Left colon (tissue), 2 donors: ENCODE data around the gene ZSCAN10. TPM values are rescaled to one million over a fixed set of nuclear protein-coding genes. Genes with fewer than 3 reads are reported as not detected.
A peak's percentile ranks its signal among the peaks of the same experiment; 100 is the strongest.
"Not testable (repeated sequence)": the region's sequence is repeated elsewhere in the genome, so short reads cannot be mapped to it uniquely, and the experiment has no call there.

Source experiments
- ATAC-seq: fragments of 200-7000 bp; cut with Tn5 transposase; one replicate; pipeline ENCODE4 v1.9.1; 2020; ENCODE audit warnings: mild to moderate bottlenecking, moderate library complexity
- DNase-seq, 2 donors: peaks; one replicate each; pipeline ENCODE4 v3.0.0-alpha.2; 2020
- intact Hi-C, 2 donors: fragments of 100-400 bp; cut with DNase I in 1 of 2; cut with micrococcal nuclease in 1 of 2; formaldehyde crosslinking; loops; one replicate each; pipeline versions ENCODE4 v1.11.2 to v1.14.0; 2022; cut with DNase I, micrococcal nuclease
- total RNA-seq, 2 donors: library from RNA; stranded (reverse); fragmentation: NEBNext Ultra II Directional; extraction: Animal tissue kit (Norgen Biotek cat#: 25700); gene quantifications; one replicate each; pipeline ENCODE4 v1.2.1, GENCODE V29; 2021
- donor health status: DM: no; HTN: no; CAD: no.
- donor health status: DM: yes; HTN: yes; CAD: no.

The ZSCAN10 gene
- total RNA-seq, 2 donors from 2014 or later: not detected

GRCh38 chr16:3071655-3072054 is 27.4 kb downstream of the ZSCAN10 start:
- intact Hi-C loops: no loop called here
- ATAC-seq (no peak), DNase-seq (no peak)

GRCh38 chr16:3070608-3071111 is 28.4 kb downstream of the ZSCAN10 start:
- no peak for ATAC-seq
- no peak for DNase-seq
- intact Hi-C loops: no loop called here

- DNase-seq, intact Hi-C loops, ATAC-seq: not testable (repeated sequence)
Observed at GRCh38 chr16:3069146-3069545, 29.9 kb downstream of the ZSCAN10 start.

- ATAC-seq (peak; percentile 12), DNase-seq (no peak)
- intact Hi-C loops: no loop called here
Observed at GRCh38 chr16:3068487-3068886, 30.6 kb downstream of the ZSCAN10 start.

GRCh38 chr16:3066440-3066748 is 32.7 kb downstream of the ZSCAN10 start:
- ATAC-seq (no peak), DNase-seq (no peak)

GRCh38 chr16:3065742-3066439 is 33.2 kb downstream of the ZSCAN10 start:
- intact Hi-C loops: no loop called here
- DNase-seq (peak in 1 of 2 donors; percentile 53), ATAC-seq (peak; percentile 30)

More at GRCh38 chr16:3066440-3066748, 32.7 kb downstream of the ZSCAN10 start:
- intact Hi-C loops: no loop called here

GRCh38 chr16:3065069-3065741 is 33.9 kb downstream of the ZSCAN10 start, which contains the start of gene IL32:
IL32 (plus strand) TSS chr16:3065640; CDS start chr16:3065812, 172 bp downstream.
- ATAC-seq: peak; percentile 86
- intact Hi-C loops: no loop called here
- peak; percentile 81 to 92 for DNase-seq

GRCh38 chr16:3063625-3064386 is 35.3 kb downstream of the ZSCAN10 start:
- intact Hi-C loops: no loop called here
- ATAC-seq (peak; percentile 36), DNase-seq (no peak)

- ATAC-seq (no peak), DNase-seq (no peak)
- intact Hi-C loops: no loop called here
Observed at GRCh38 chr16:3062553-3062952, 36.5 kb downstream of the ZSCAN10 start.

GRCh38 chr16:3060339-3061127 is 38.6 kb downstream of the ZSCAN10 start:
- intact Hi-C loops: no loop called here
- DNase-seq (no peak), ATAC-seq (no peak)

GRCh38 chr16:3059723-3060242 is 39.3 kb downstream of the ZSCAN10 start:
- ATAC-seq (no peak), DNase-seq (no peak)
- intact Hi-C loops: no loop called here

GRCh38 chr16:3059041-3059722 is 39.9 kb downstream of the ZSCAN10 start:
- intact Hi-C loops: no loop called here

GRCh38 chr16:3058139-3059030 is 40.7 kb downstream of the ZSCAN10 start:
- DNase-seq (peak; percentile 69 to 86), ATAC-seq (peak; percentile 60)
- intact Hi-C loops: no loop called here

More at GRCh38 chr16:3059041-3059722, 39.9 kb downstream of the ZSCAN10 start:
- DNase-seq (peak; percentile 92), ATAC-seq (peak; percentile 86)

- intact Hi-C loops: no loop called here
- ATAC-seq (no peak), DNase-seq (no peak)
Observed at GRCh38 chr16:3057181-3058138, 41.6 kb downstream of the ZSCAN10 start.

- DNase-seq (no peak), ATAC-seq (no peak)
- intact Hi-C loops: no loop called here
Observed at GRCh38 chr16:3056336-3057180, 42.5 kb downstream of the ZSCAN10 start.
